ENCODE results near the gene UQCC2. TPM values are rescaled to one million over a fixed set of nuclear protein-coding genes. Genes with fewer than 3 reads are reported as not detected.

The UQCC2 gene
- total and polyA plus RNA-seq, 7 experiments from 2014 or later: 15.7 to 79.8 (median 27.6) TPM

GRCh38 chr6:33675968-33676367, 35.5 kb downstream of the UQCC2 start:
- ATAC-seq: no peak
- intact Hi-C loops (cut with micrococcal nuclease): no loop called here
- H3K36me3 ChIP-seq (ENCODE audit: control insufficient read depth in 2 of 3, insufficient read depth in 3 of 3, low read length in 3 of 3): peaks cover 8 to 97% (median 31%) of the 10 kb centered on the region in 3 experiments

GRCh38 chr6:33673851-33674250, 37.6 kb downstream of the UQCC2 start:
- no peak overlapping the region for H3K4me3 Mint-ChIP-seq
- H3K4me1 Mint-ChIP-seq: peaks cover 0 to 9% (median 9%) of the 10 kb centered on the region in 7 donors
- no peaks in the 10 kb centered on the region for H3K27me3 Mint-ChIP-seq
- no peaks in the 10 kb centered on the region for H3K9me3 Mint-ChIP-seq
- Histone ChIP-seq H3K4me3 (ENCODE audit: low read length) (no peak overlapping the region), H3K27ac (ENCODE audit: low read depth, low read length) (no peak overlapping the region), H3K4me1 (ENCODE audit: control insufficient read depth in 2 of 2, insufficient read depth in 2 of 2, low read length in 2 of 2) (peaks cover 0 to 6% of the 10 kb centered on the region in 2 donors), H3K36me3 (ENCODE audit: control insufficient read depth in 2 of 3, insufficient read depth in 3 of 3, low read length in 3 of 3) (peaks cover 8 to 98% (median 26%) of the 10 kb centered on the region in 3 experiments), H3K9me3 (ENCODE audit: control insufficient read depth in 2 of 3, low read length in 3 of 3) (no peaks in the 10 kb centered on the region), H3K27me3 (ENCODE audit: control insufficient read depth in 2 of 2, insufficient read depth in 2 of 2, low read length in 2 of 2) (no peaks in the 10 kb centered on the region)
- ATAC-seq: no peak
- no peak overlapping the region for H3K27ac Mint-ChIP-seq
- ChIA-PET POLR2A (interaction anchor here (0.6 kb wide), 1 partner anchor 255 kb away, joined by 3 read pairs; no protein-coding TSS in a partner anchor), CTCF (no interaction called here)
- DNase-seq: no peak
- intact Hi-C loops (cut with micrococcal nuclease): no loop called here
- H3K36me3 Mint-ChIP-seq: peaks cover 0 to 40% (median 15%) of the 10 kb centered on the region in 5 donors

More at GRCh38 chr6:33675968-33676367, 35.5 kb downstream of the UQCC2 start:
- Mint-ChIP-seq H3K9me3 (no peaks in the 10 kb centered on the region), H3K4me1 (peaks cover 0 to under 1% (median 0%) of the 10 kb centered on the region in 7 donors), H3K36me3 (peaks cover 5 to 52% (median 14%) of the 10 kb centered on the region in 5 donors), H3K4me3 (no peak overlapping the region), H3K27ac (peak overlapping the region in 1 of 9 donors; percentile 32), H3K27me3 (no peaks in the 10 kb centered on the region)
- H3K4me1 ChIP-seq (ENCODE audit: control insufficient read depth in 2 of 2, insufficient read depth in 2 of 2, low read length in 2 of 2): no peaks in the 10 kb centered on the region
- CTCF ChIA-PET: interaction anchor here (1.4 kb wide), 1 partner anchor 21 kb away, joined by 3 read pairs; no protein-coding TSS in a partner anchor
- H3K9me3 ChIP-seq (ENCODE audit: control insufficient read depth in 2 of 3, low read length in 3 of 3): no peaks in the 10 kb centered on the region
- no peak overlapping the region for H3K27ac ChIP-seq (ENCODE audit: low read depth, low read length)
- POLR2A ChIA-PET: interaction anchor here (0.6 kb wide), 1 partner anchor 83 kb away, joined by 3 read pairs; no protein-coding TSS in a partner anchor
- DNase-seq: no peak
- no peaks in the 10 kb centered on the region for H3K27me3 ChIP-seq (ENCODE audit: control insufficient read depth in 2 of 2, insufficient read depth in 2 of 2, low read length in 2 of 2)
- H3K4me3 ChIP-seq (ENCODE audit: low read length): no peak overlapping the region

GRCh38 chr6:33672808-33673207, 38.7 kb downstream of the UQCC2 start:
- Mint-ChIP-seq H3K4me1 (peaks cover 3 to 19% (median 15%) of the 10 kb centered on the region in 7 donors), H3K27me3 (no peaks in the 10 kb centered on the region), H3K27ac (no peak overlapping the region), H3K36me3 (peaks cover 3 to 43% (median 18%) of the 10 kb centered on the region in 5 donors), H3K4me3 (no peak overlapping the region), H3K9me3 (no peaks in the 10 kb centered on the region)
- CTCF ChIA-PET: interaction anchor here (0.6 kb wide), 1 partner anchor 83 kb away, joined by 4 read pairs; no protein-coding TSS in a partner anchor
- Histone ChIP-seq H3K27me3 (ENCODE audit: control insufficient read depth in 2 of 2, insufficient read depth in 2 of 2, low read length in 2 of 2) (no peaks in the 10 kb centered on the region), H3K9me3 (ENCODE audit: control insufficient read depth in 2 of 3, low read length in 3 of 3) (no peaks in the 10 kb centered on the region), H3K36me3 (ENCODE audit: control insufficient read depth in 2 of 3, insufficient read depth in 3 of 3, low read length in 3 of 3) (peaks cover 8 to 98% (median 26%) of the 10 kb centered on the region in 3 experiments), H3K4me3 (ENCODE audit: low read length) (no peak overlapping the region), H3K27ac (ENCODE audit: low read depth, low read length) (no peak overlapping the region), H3K4me1 (ENCODE audit: control insufficient read depth in 2 of 2, insufficient read depth in 2 of 2, low read length in 2 of 2) (peaks cover 0 to 12% of the 10 kb centered on the region in 2 donors)
- POLR2A ChIA-PET: interaction anchor here (1.0 kb wide), 1 partner anchor 90 kb away, joined by 3 read pairs; no protein-coding TSS in a partner anchor
- DNase-seq (no peak), ATAC-seq (no peak)
- intact Hi-C loops (cut with micrococcal nuclease): no loop called here

GRCh38 chr6:33671744-33672072, 39.8 kb downstream of the UQCC2 start:
- H3K4me1 ChIP-seq (ENCODE audit: control insufficient read depth in 2 of 2, insufficient read depth in 2 of 2, low read length in 2 of 2): peaks cover 0 to 12% of the 10 kb centered on the region in 2 donors
- CTCF ChIA-PET: no interaction called here
- no peaks in the 10 kb centered on the region for H3K9me3 ChIP-seq (ENCODE audit: control insufficient read depth in 2 of 3, low read length in 3 of 3)
- no peak for DNase-seq
- intact Hi-C loops (cut with micrococcal nuclease): no loop called here
- POLR2A ChIA-PET: interaction anchor here (1.8 kb wide), 1 partner anchor 24 kb away, joined by 4 read pairs; no protein-coding TSS in a partner anchor
- no peak overlapping the region for H3K27ac ChIP-seq (ENCODE audit: low read depth, low read length)
- Mint-ChIP-seq H3K4me1 (peaks cover 3 to 19% (median 15%) of the 10 kb centered on the region in 7 donors), H3K9me3 (no peaks in the 10 kb centered on the region), H3K27ac (peak overlapping the region in 2 of 9 donors; percentile 68 to 70), H3K4me3 (no peak overlapping the region), H3K27me3 (no peaks in the 10 kb centered on the region), H3K36me3 (peaks cover 2 to 43% (median 15%) of the 10 kb centered on the region in 5 donors)
- no peak overlapping the region for H3K4me3 ChIP-seq (ENCODE audit: low read length)
- ATAC-seq: no peak
- no peaks in the 10 kb centered on the region for H3K27me3 ChIP-seq (ENCODE audit: control insufficient read depth in 2 of 2, insufficient read depth in 2 of 2, low read length in 2 of 2)
- peaks cover 8 to 98% (median 25%) of the 10 kb centered on the region in 3 experiments for H3K36me3 ChIP-seq (ENCODE audit: control insufficient read depth in 2 of 3, insufficient read depth in 3 of 3, low read length in 3 of 3)

- Mint-ChIP-seq H3K4me1 (peaks cover 3 to 19% (median 15%) of the 10 kb centered on the region in 7 donors), H3K36me3 (peaks cover 3 to 42% (median 19%) of the 10 kb centered on the region in 5 donors), H3K27me3 (no peaks in the 10 kb centered on the region), H3K27ac (peak overlapping the region in 2 of 9 donors; percentile 9 to 70), H3K9me3 (no peaks in the 10 kb centered on the region), H3K4me3 (no peak overlapping the region)
- H3K27ac ChIP-seq (ENCODE audit: low read depth, low read length): no peak overlapping the region
- POLR2A ChIA-PET: interaction anchor here (1.1 to 1.8 kb wide), 2 partner anchors 24 to 818 kb away, joined by 4 read pairs; no protein-coding TSS in a partner anchor
- H3K4me3 ChIP-seq (ENCODE audit: low read length): no peak overlapping the region
- H3K4me1 ChIP-seq (ENCODE audit: control insufficient read depth in 2 of 2, insufficient read depth in 2 of 2, low read length in 2 of 2): peaks cover 0 to 12% of the 10 kb centered on the region in 2 donors
- no peak for DNase-seq
- H3K27me3 ChIP-seq (ENCODE audit: control insufficient read depth in 2 of 2, insufficient read depth in 2 of 2, low read length in 2 of 2): no peaks in the 10 kb centered on the region
- CTCF ChIA-PET: no interaction called here
- intact Hi-C loops (cut with micrococcal nuclease): no loop called here
- H3K36me3 ChIP-seq (ENCODE audit: control insufficient read depth in 2 of 3, insufficient read depth in 3 of 3, low read length in 3 of 3): peaks cover 8 to 98% (median 23%) of the 10 kb centered on the region in 3 experiments
- H3K9me3 ChIP-seq (ENCODE audit: control insufficient read depth in 2 of 3, low read length in 3 of 3): no peaks in the 10 kb centered on the region
- ATAC-seq: no peak
These were observed 40.3 kb downstream of the UQCC2 start for GRCh38 chr6:33670971-33671743.

- H3K27me3 Mint-ChIP-seq: no peaks in the 10 kb centered on the region
- CTCF ChIA-PET: interaction anchor here (1.7 kb wide), 1 partner anchor 30 kb away, joined by 6 read pairs; no protein-coding TSS in a partner anchor
These were observed 41.3 kb downstream of the UQCC2 start for GRCh38 chr6:33670086-33670660.

More at GRCh38 chr6:33670086-33670660, 41.3 kb downstream of the UQCC2 start:
- peak overlapping the region in 1 of 10 donors; percentile 18 for H3K4me3 Mint-ChIP-seq
- peak overlapping the region in 4 of 9 donors; percentile 33 to 80 (median 68) for H3K27ac Mint-ChIP-seq
- no peak for DNase-seq
- H3K36me3 ChIP-seq (ENCODE audit: control insufficient read depth in 2 of 3, insufficient read depth in 3 of 3, low read length in 3 of 3): peaks cover 8 to 98% (median 27%) of the 10 kb centered on the region in 3 experiments
- peaks cover 3 to 39% (median 19%) of the 10 kb centered on the region in 5 donors for H3K36me3 Mint-ChIP-seq
- ATAC-seq: no peak
- no peaks in the 10 kb centered on the region for H3K9me3 Mint-ChIP-seq
- H3K4me3 ChIP-seq (ENCODE audit: low read length): no peak overlapping the region
- H3K9me3 ChIP-seq (ENCODE audit: control insufficient read depth in 2 of 3, low read length in 3 of 3): no peaks in the 10 kb centered on the region
- intact Hi-C loops (cut with micrococcal nuclease): no loop called here
- peaks cover 3 to 19% (median 15%) of the 10 kb centered on the region in 7 donors for H3K4me1 Mint-ChIP-seq
- peaks cover 0 to 12% of the 10 kb centered on the region in 2 donors for H3K4me1 ChIP-seq (ENCODE audit: control insufficient read depth in 2 of 2, insufficient read depth in 2 of 2, low read length in 2 of 2)
- H3K27me3 ChIP-seq (ENCODE audit: control insufficient read depth in 2 of 2, insufficient read depth in 2 of 2, low read length in 2 of 2): no peaks in the 10 kb centered on the region
- H3K27ac ChIP-seq (ENCODE audit: low read depth, low read length): no peak overlapping the region
- POLR2A ChIA-PET: interaction anchor here (1.1 to 1.8 kb wide), 2 partner anchors 25 to 817 kb away, joined by 4 read pairs; no protein-coding TSS in a partner anchor
